Activated naive CD8-positive, alpha-beta T cell (primary cell): ENCODE measurements around the gene C7.

Experiments
- H3K27ac Mint-ChIP-seq: one replicate; pipeline ENCODE4 v1.8.0; 2021; ENCODE audit warnings: mixed read lengths
- H3K27me3 Mint-ChIP-seq: one replicate; pipeline ENCODE4 v1.8.0; 2021; ENCODE audit warnings: mixed read lengths
- H3K36me3 Mint-ChIP-seq: one replicate; pipeline ENCODE4 v1.8.0; 2021; ENCODE audit warnings: mixed read lengths
- H3K4me1 Mint-ChIP-seq: one replicate; pipeline ENCODE4 v1.8.0; 2021; ENCODE audit warnings: low read depth, mixed read lengths
- H3K4me3 Mint-ChIP-seq: one replicate; pipeline ENCODE4 v1.8.0; 2021; ENCODE audit warnings: mild to moderate bottlenecking, mixed read lengths
- H3K9me3 Mint-ChIP-seq: one replicate; pipeline ENCODE4 v1.8.0; 2021; ENCODE audit warnings: low read depth, mixed read lengths

The C7 gene

GRCh38 chr5:40904205-40904993 is 4.9 kb upstream of the C7 start:
- Mint-ChIP-seq H3K36me3 (no peaks in the 10 kb centered on the region), H3K4me1 (no peaks in the 10 kb centered on the region), H3K27ac (no peak overlapping the region), H3K9me3 (no peaks in the 10 kb centered on the region), H3K27me3 (peaks cover 8% of the 10 kb centered on the region), H3K4me3 (no peak overlapping the region)

GRCh38 chr5:40904994-40905306 is 4.3 kb upstream of the C7 start:
- Mint-ChIP-seq H3K4me1 (no peaks in the 10 kb centered on the region), H3K27ac (no peak overlapping the region), H3K4me3 (no peak overlapping the region), H3K27me3 (peaks cover 8% of the 10 kb centered on the region), H3K9me3 (no peaks in the 10 kb centered on the region), H3K36me3 (no peaks in the 10 kb centered on the region)

- Mint-ChIP-seq H3K36me3 (no peaks in the 10 kb centered on the region), H3K4me1 (no peaks in the 10 kb centered on the region), H3K4me3 (no peak overlapping the region), H3K9me3 (no peaks in the 10 kb centered on the region), H3K27me3 (peaks cover 9% of the 10 kb centered on the region), H3K27ac (no peak overlapping the region)
These were observed 2.9 kb upstream of the C7 start for GRCh38 chr5:40906351-40906751.

GRCh38 chr5:40909723-40910122 is 426 bp downstream of the C7 start:
- H3K27me3 Mint-ChIP-seq, result peaks cover 16% of the 10 kb centered on the region
- H3K4me1 Mint-ChIP-seq, result no peaks in the 10 kb centered on the region
- H3K4me3 Mint-ChIP-seq, result no peak overlapping the region
- no peaks in the 10 kb centered on the region for H3K36me3 Mint-ChIP-seq
- H3K27ac Mint-ChIP-seq, result no peak overlapping the region
- H3K9me3 Mint-ChIP-seq, result no peaks in the 10 kb centered on the region

- Mint-ChIP-seq H3K36me3 (no peaks in the 10 kb centered on the region), H3K4me1 (no peaks in the 10 kb centered on the region), H3K4me3 (no peak overlapping the region), H3K9me3 (no peaks in the 10 kb centered on the region), H3K27ac (no peak overlapping the region), H3K27me3 (peaks cover 21% of the 10 kb centered on the region)
These were observed 2.0 kb downstream of the C7 start for GRCh38 chr5:40911266-40911665.

- Mint-ChIP-seq H3K36me3 (no peaks in the 10 kb centered on the region), H3K27me3 (peaks cover 16% of the 10 kb centered on the region), H3K27ac (no peak overlapping the region)
These were observed 5.5 kb downstream of the C7 start for GRCh38 chr5:40914835-40915234.

GRCh38 chr5:40915341-40915926 is 6.1 kb downstream of the C7 start:
- Mint-ChIP-seq H3K36me3 (no peaks in the 10 kb centered on the region), H3K4me3 (no peak overlapping the region), H3K27ac (no peak overlapping the region), H3K9me3 (no peaks in the 10 kb centered on the region), H3K27me3 (peaks cover 18% of the 10 kb centered on the region), H3K4me1 (no peaks in the 10 kb centered on the region)

More at GRCh38 chr5:40914835-40915234, 5.5 kb downstream of the C7 start:
- Mint-ChIP-seq H3K9me3 (no peaks in the 10 kb centered on the region), H3K4me1 (no peaks in the 10 kb centered on the region), H3K4me3 (no peak overlapping the region)

- H3K4me3 Mint-ChIP-seq, result no peak overlapping the region
- H3K27me3 Mint-ChIP-seq, result peaks cover 17% of the 10 kb centered on the region
- H3K27ac Mint-ChIP-seq, result no peak overlapping the region
- no peaks in the 10 kb centered on the region for H3K9me3 Mint-ChIP-seq
- H3K36me3 Mint-ChIP-seq, result no peaks in the 10 kb centered on the region
- H3K4me1 Mint-ChIP-seq, result no peaks in the 10 kb centered on the region
These were observed 6.9 kb downstream of the C7 start for GRCh38 chr5:40916226-40916625.

GRCh38 chr5:40928886-40929448 is 19.7 kb downstream of the C7 start:
- H3K36me3 Mint-ChIP-seq, result peaks cover 3% of the 10 kb centered on the region
- H3K4me3 Mint-ChIP-seq, result no peak overlapping the region
- peaks cover 18% of the 10 kb centered on the region for H3K9me3 Mint-ChIP-seq
- H3K4me1 Mint-ChIP-seq, result no peaks in the 10 kb centered on the region
- peaks cover 6% of the 10 kb centered on the region for H3K27me3 Mint-ChIP-seq
- no peak overlapping the region for H3K27ac Mint-ChIP-seq

- Mint-ChIP-seq H3K27ac (no peak overlapping the region), H3K4me3 (no peak overlapping the region), H3K4me1 (no peaks in the 10 kb centered on the region), H3K36me3 (no peaks in the 10 kb centered on the region), H3K27me3 (peaks cover 14% of the 10 kb centered on the region), H3K9me3 (peaks cover 4% of the 10 kb centered on the region)
These were observed 23.5 kb downstream of the C7 start for GRCh38 chr5:40932766-40933165.

GRCh38 chr5:40937075-40937474 is 27.8 kb downstream of the C7 start:
- H3K4me3 Mint-ChIP-seq, result no peak overlapping the region
- no peaks in the 10 kb centered on the region for H3K36me3 Mint-ChIP-seq
- H3K4me1 Mint-ChIP-seq, result no peaks in the 10 kb centered on the region
- no peak overlapping the region for H3K27ac Mint-ChIP-seq
- H3K27me3 Mint-ChIP-seq, result peaks cover 14% of the 10 kb centered on the region
- H3K9me3 Mint-ChIP-seq, result peaks cover 4% of the 10 kb centered on the region

GRCh38 chr5:40939753-40940152 is 30.5 kb downstream of the C7 start:
- Mint-ChIP-seq H3K9me3 (peaks cover 4% of the 10 kb centered on the region), H3K27ac (no peak overlapping the region), H3K4me1 (no peaks in the 10 kb centered on the region), H3K36me3 (no peaks in the 10 kb centered on the region), H3K4me3 (no peak overlapping the region), H3K27me3 (peaks cover 11% of the 10 kb centered on the region)

GRCh38 chr5:40945111-40945510 is 35.8 kb downstream of the C7 start:
- no peak overlapping the region for H3K4me3 Mint-ChIP-seq
- peaks cover 4% of the 10 kb centered on the region for H3K27me3 Mint-ChIP-seq
- no peak overlapping the region for H3K27ac Mint-ChIP-seq
- no peaks in the 10 kb centered on the region for H3K4me1 Mint-ChIP-seq
- H3K36me3 Mint-ChIP-seq, result no peaks in the 10 kb centered on the region
- H3K9me3 Mint-ChIP-seq, result no peaks in the 10 kb centered on the region

- no peak overlapping the region for H3K27ac Mint-ChIP-seq
These were observed 46.0 kb downstream of the C7 start for GRCh38 chr5:40955313-40955712.

GRCh38 chr5:40957048-40957447 is 47.8 kb downstream of the C7 start:
- Mint-ChIP-seq H3K27ac (no peak overlapping the region), H3K9me3 (peaks cover 5% of the 10 kb centered on the region), H3K27me3 (peaks cover 1% of the 10 kb centered on the region), H3K4me3 (no peak overlapping the region), H3K4me1 (no peaks in the 10 kb centered on the region), H3K36me3 (no peaks in the 10 kb centered on the region)

More at GRCh38 chr5:40955313-40955712, 46.0 kb downstream of the C7 start:
- Mint-ChIP-seq H3K27me3 (peaks cover 1% of the 10 kb centered on the region), H3K4me1 (no peaks in the 10 kb centered on the region), H3K4me3 (no peak overlapping the region), H3K9me3 (peaks cover 5% of the 10 kb centered on the region), H3K36me3 (no peaks in the 10 kb centered on the region)
